LHCN-M2 (cell line): ENCODE results near the gene KLB. TPM values are rescaled to one million over a fixed set of nuclear protein-coding genes. Genes with fewer than 3 reads are reported as not detected.
"Not testable (repeated sequence)": the region's sequence is repeated elsewhere in the genome, so short reads cannot be mapped to it uniquely, and the experiment has no call there.

Experiments
- DNase-seq: peaks from one replicate; pipeline ENCODE4 v3.0.0-alpha.2; 2012; ENCODE audit warnings: low read depth
- total RNA-seq: library from RNA; depleted of rRNA; stranded (reverse); fragments of >200 nt; gene quantifications from 2 replicates; pipeline ENCODE4 v1.2.3, GENCODE V29; 2014

The KLB gene
- total RNA-seq, 1 experiment from 2014 or later: not detected

DNA sequence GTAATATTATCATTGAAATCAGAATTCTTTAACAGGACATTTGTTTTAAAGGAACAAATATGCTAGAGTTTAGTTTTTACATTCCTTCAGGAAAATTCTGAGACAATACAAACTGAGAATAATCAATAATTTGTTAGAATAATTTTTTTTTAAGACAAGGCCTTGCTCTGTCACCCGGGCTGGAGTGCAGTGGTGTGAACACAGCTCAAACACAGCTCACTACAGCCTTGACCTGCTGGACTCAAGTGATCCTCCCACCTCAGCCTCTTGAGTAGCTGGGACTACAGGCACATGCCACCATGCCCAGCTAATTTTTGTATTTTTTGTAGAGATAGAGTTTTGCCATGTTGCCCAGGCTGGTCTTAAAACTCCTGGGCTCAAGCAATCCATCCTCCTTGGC lies 18.6 kb downstream of the KLB start:
- not testable (repeated sequence) for DNase-seq

DNA sequence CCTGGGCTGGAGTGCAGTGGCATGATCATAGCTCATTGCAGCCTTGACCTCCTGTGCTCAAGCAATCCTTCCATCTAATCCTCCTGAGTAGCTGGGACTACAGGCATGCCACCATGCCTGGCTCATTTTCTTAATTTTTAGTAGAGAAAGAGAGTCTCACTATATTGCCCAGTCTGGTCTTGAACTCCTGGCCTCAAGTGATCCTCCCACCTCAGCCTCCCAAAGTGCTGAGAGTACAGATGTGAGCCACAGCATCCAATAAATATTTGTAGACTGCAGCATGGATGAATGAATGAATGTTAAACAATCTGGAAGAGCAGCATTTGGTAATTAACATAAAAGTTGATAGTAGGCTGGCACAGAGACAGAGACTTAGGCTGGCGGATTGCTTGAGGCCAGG lies 20.0 kb downstream of the KLB start:
- no peak for DNase-seq

DNA sequence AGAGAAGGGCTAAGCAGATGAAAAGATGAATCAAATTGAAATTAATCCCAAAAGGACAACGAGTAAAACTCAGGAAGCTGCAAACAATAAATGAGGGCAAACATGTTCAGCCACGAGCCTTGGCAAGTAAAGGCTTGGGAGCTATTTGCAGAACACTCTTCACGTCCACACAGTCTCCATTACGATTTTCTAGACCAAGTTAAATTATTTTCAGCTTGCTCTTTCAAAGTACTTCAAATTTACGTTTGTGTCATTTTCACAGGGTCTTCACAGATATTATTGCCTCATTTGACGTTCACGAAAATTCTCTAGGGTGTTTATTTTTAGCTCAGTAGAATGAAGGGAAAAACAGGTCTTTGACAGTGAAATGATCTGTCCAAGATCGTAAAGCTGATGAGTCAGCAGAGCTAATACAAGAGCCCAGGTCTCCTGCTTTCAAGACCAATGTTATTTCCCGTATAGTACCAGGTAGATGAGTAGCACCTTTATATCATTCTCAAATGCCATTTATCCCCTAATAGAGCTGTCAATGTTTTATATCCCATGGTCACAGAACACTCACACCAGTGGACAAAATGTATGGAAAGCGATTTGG lies 20.9 kb downstream of the KLB start:
- no peak for DNase-seq

DNA sequence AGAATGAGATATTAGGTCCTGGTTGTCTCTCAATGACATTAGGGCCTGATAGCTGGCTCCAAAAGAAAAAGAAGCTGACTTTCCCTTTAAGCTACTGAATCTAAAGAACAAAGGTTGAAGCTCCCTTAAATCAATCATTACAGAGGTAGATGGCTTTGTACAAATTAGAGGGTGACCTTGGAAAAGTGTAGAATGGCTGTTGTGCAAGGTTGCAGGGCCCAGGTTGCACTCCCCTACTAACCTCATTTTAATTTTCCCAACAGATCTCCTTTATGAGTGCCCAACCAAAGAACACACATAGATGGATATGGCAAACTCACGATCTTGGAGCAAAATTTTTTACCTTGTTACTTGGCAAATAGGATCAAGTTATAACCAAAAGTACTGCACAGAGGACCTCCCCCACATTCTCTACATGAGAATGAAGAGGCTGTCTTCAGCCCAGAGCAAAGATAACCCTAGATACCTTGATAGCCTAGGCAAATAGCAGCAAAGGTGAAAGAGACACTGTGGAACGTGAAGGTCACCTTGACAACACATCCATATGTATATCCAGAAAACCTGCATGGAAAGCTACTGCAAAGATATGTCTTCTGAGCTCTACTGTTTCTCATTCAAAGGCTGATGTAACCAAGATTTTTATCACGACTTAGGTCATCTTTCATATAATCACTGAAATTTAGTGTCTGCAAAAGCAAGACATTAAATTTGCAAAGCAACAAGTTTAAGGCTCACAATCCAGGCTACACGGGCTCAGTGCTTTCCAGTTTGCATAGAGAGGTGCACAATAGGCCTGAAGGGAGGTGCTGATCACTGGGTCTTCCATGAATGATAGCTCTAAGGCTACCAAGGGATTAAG lies 23.0 kb downstream of the KLB start:
- DNase-seq: no peak

DNA sequence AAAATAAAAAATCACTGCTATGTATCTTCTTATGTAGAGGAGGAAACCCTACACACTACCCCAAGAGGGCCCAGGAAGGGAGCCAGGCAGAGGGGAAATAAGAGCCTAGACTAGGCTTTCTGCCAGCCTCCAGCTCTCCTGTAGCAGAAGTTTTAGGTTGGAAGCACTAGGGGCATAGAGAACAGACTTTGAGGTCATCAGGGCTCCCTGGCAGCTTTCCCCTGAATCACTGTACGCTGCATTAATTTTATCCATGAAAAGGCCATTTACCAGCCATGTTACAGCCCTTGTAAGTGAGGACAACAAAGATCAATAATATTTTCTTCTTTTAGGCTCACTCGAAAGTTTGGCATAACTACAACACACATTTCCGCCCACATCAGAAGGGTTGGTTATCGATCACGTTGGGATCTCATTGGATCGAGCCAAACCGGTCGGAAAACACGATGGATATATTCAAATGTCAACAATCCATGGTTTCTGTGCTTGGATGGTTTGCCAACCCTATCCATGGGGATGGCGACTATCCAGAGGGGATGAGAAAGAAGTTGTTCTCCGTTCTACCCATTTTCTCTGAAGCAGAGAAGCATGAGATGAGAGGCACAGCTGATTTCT lies 27.3 kb downstream of the KLB start:
- no peak for DNase-seq

DNA sequence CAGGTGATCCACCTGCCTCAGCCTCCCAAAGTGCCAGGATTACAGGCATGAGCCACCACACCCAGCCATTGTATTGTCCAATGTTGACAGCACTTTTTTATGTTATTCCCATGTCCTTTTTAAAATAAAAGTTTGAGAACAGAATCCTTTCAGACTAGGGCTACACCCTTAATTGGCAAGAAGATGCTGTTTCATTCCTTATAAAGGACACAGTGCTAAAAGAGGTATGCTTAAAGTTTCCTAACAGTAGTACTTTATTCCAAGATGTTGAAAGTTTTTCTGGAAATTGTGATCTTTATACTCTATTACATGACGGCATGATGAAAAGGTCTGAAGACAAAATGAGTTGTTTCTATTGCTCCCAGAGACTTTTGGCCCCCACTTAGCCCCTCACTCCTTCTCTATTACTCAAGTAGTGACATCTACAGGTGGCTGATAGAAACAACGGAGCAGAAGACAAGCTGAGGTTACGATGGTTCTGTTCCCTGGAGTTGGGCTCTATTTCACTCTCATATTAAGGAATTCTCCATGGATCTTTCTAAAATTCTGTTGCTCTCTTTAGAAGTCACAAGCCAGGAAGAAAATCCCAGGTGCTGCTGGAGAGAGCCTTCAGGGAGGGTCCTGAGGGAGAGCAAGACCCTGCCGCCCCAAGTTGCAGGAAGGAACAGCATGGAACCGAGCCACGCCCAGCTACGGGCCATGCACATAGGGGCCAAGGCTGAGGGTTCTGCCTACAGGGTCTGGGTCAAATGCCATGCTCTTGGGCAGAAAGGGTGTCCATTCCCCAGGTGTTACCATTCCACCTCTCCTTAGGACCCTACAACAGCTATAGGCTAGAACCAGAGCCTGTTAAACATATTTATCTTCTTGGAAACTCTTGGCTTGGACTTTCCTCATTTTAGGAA lies 29.2 kb downstream of the KLB start:
- no peak for DNase-seq

DNA sequence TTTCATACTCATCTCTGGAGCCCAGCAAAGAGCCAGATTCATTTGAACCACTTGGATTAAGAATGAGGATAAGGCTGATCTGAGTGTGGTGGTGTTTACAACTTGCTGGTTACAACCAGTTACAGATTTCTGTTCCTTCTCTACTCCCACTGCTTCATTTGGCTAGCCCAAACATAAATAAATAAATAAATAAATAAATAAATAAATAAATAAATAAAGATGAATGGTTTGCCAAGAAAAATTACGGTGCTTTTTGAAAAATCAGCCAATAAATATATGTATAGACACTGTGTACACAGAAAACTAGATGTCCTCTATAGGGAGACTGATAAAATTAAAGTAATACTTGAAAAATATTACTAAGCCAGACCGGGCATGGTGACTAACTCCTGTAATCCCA lies 34.9 kb downstream of the KLB start:
- DNase-seq: no peak

DNA sequence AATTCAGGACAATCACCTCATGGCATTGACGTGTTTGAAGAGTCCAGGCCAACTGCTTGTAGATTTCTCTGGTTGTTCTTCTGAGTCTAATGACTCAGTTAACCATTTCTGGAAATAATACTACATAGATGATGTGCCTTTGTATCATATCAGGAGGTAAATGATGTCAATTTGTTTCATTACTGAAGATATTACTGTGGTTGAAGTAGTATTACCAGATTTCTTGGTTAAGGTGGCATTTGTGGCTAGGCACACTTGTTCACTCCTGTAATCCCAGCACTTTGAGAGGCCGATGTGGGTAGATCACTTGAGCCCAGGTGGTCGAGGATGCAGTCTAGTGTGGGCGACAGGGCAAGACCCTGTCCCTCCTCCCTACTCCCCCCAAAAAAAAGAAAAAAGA lies 36.3 kb downstream of the KLB start:
- DNase-seq: no peak

DNA sequence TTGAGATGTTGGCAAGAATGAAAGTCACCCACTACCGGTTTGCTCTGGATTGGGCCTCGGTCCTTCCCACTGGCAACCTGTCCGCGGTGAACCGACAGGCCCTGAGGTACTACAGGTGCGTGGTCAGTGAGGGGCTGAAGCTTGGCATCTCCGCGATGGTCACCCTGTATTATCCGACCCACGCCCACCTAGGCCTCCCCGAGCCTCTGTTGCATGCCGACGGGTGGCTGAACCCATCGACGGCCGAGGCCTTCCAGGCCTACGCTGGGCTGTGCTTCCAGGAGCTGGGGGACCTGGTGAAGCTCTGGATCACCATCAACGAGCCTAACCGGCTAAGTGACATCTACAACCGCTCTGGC lies 39.7 kb downstream of the KLB start:
- no peak for DNase-seq

DNA sequence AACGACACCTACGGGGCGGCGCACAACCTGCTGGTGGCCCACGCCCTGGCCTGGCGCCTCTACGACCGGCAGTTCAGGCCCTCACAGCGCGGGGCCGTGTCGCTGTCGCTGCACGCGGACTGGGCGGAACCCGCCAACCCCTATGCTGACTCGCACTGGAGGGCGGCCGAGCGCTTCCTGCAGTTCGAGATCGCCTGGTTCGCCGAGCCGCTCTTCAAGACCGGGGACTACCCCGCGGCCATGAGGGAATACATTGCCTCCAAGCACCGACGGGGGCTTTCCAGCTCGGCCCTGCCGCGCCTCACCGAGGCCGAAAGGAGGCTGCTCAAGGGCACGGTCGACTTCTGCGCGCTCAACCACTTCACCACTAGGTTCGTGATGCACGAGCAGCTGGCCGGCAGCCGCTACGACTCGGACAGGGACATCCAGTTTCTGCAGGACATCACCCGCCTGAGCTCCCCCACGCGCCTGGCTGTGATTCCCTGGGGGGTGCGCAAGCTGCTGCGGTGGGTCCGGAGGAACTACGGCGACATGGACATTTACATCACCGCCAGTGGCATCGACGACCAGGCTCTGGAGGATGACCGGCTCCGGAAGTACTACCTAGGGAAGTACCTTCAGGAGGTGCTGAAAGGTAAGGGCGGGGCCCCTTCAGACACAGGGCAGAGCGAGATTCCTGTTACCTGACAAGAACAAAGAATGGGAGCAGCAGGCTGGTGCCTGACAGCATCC lies 40.3 kb downstream of the KLB start:
- DNase-seq: no peak

DNA sequence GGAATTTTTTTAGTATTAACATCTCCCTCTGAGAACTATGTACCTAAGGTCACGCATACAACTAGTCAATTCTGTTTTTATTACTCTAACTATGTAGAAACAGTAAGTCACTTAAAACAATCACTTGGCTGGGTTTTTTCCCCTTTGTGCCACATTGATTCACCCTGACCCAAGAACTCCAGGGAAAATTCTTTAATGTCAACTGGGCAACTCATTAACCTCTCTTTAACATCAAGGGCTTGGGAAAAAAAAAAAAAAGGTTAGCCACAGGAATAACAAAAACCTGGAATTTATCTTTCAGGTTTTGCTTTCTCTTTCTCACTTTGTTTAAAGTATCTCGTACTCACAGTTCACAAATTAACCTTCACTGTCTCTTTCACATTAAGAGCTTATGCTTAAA lies 43.9 kb downstream of the KLB start:
- DNase-seq: no peak

DNA sequence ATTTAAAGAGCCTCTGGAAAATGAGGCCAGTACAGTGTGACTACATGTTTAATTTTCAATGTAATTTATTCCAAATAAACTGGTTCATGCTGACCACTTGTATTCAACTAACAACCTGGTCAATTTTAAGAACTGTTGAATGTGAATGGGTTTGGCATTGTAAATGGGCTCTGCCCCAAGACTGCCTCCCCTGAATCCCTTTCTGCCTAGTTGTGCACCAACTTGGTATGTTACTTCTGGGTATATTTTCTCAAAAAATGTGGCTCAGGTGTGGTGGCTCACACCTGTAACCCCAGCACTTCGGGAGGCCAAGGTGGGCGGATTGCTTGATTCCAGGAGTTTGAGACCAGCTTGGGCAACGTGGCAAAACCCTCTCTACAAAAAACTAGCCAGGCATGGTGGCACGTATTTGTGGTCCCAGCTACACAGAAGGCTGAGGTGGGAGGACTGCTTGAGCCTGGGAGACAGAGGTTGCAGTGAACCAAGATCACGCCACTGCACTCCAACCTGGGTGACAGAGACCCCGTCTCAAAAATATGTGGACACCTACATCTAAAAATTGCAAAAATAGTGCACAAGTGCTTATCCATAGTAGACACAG lies 44.8 kb downstream of the KLB start:
- no peak for DNase-seq

DNA sequence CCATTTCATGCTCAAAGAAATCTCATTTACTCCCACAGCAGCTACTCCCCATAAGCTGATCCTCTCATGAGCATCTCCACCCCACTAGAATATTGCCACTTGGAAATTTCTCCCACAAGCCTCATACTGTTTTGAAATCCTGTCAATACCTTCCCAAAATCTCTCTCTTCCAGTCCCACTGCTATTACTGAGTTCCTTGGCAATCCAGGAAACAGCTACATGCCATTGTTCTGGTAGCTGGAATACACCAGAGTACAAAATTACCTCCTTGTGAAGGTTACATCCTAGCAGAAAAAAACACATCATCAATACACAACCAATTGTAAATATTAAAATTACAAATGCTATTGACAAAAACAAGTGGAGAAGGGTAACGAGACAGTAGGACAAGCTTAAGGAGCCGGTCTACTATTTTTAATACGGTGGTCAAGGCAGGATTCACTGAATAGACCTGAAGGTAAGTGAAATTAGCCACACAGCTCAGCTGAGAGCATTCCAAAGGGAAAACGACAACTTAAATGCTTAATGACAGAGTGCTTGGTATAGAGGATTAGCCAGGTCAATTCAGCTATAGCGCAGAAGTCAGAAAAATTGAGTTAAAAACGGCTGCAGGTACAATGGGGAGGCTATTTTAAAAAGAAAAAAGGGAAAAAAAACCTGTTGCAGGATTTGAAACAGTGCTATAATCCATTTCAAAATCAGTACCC lies 45.6 kb downstream of the KLB start:
- no peak for DNase-seq

DNA sequence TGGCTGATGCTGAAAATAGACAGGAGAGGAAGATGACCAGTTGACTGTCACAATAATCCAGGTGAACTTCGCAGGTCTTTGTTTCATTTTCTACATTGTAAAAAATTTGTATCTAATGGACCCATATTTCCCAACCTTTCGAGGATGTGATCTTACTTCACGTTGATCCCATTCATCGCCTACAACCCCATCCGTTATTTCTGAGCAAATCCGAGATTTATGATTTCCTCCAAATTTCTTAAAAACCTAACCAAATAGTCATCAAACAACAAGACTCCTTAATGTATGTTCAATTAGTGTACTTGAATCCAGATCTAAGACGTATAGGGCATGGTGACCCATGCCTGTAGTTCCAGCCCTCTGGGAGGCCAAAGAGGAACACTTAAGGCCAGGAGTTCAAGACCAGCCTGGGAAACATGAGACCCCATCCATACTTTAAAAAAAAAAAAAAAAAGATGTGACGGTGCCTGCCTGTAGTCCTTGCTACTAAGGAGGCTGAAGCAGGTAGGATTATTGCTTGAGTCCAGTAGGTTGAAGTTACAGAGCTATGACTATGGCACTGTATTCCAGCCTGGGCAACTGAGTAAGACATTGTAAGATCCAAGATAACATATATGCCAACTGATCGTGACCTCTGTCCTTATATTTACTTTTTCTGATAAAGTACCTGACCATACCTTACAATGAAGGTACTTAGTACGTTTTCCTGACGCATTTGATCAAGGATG lies 46.3 kb downstream of the KLB start:
- no peak for DNase-seq

DNA sequence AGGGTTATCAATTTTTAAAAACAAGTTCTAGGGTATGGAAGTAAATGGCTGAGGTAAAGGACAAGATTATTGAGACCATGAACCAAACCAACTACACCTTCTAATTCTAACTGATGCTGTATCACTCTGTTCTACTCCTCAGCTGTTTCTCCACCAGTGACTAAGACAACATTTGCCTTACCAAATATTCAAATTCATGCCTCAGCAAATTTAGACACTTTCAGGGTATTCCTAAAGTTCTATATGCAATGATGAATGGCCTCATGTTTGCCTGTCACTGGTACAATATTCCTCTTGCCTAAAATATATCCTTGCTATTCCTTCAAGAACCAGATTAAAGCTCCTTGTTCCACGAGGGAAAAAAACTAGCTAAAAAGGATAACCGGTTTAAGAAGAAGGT lies 47.0 kb downstream of the KLB start:
- no peak for DNase-seq

DNA sequence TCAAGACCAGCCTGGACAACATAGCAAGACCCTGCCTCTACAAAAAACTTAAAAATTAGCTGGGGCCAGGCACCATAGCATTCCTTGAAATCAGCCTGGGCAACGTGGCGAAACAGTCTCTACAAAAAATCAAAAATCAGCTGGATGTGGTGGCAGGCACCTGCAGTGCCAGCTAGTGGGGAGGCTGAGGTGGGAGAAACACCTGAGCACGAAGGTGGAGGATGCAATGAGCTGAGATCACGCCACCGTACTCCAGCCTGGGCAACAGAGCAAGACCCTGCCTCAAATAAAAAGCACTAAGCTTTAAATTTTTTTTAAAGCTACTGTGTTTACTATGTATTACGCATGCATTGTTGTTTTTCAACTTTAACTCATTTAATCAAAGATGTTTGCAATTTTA lies 48.8 kb downstream of the KLB start:
- no peak for DNase-seq

DNA sequence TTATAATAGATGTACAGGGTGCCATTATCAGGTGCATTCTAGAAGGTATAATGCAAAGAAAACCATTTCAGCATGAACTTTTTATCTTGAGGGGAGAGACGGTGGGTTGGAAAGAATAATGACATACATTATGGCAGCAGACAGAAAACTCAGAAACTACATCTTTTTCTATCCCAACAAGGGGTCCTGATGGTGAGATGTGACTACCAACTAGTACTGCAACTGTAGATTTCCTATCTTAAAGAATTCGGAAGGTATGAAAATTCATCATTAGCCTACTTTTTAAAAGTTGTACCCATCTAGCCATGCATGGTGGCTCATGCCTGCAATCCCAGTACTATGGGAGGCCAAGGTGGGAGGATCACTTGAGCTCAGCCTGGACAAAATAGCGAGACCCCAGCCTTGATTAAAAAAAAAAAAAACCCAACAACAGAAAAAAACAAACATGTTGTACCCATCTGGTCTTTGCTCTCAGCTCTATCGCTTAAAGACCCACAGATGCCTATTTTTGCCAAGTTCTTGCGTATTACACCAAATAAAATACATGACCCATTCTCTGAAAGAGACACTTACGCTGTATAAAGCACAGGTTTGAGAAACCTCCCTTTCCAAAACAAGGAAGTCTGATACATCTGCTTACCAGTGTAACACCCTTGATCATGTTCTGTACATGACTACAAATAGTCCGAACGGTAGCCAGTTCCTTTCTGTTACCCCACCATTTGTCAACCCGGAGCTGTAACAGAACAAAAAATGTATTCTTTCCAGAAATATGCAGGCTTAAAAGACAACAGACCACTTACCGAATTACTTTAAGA lies 50.4 kb downstream of the KLB start:
- DNase-seq: no peak

DNA sequence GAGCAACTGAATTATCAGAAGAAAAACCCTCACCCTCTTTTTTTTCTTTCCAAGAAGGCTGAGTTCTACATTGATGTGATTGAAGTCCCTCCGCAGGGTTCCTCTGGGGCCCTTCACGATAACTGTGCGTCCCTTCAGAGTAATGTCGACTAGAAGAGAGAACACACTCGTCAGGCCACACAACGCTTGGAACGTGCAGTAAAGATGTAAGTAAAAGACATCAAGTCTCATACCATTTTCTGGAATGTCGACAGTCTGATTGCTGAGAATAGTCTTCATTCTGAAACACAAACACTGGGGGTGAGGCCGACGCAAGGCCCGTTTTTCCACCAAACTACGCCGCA lies 51.4 kb downstream of the KLB start:
- DNase-seq: not testable (repeated sequence)
